CD4-positive, CD25-positive, alpha-beta regulatory T cell (primary cell): ENCODE data around the gene FOXL2. TPM values are rescaled to one million over a fixed set of nuclear protein-coding genes. Genes with fewer than 3 reads are reported as not detected.

Source experiments
- ATAC-seq, 2 donors: fragments of 150-1000 bp; cut with Tn5 transposase; one replicate each; pipeline ENCODE4 v1.10.0; 2021; ENCODE audit warnings: low read depth in 2 of 2, moderate number of reproducible peaks in 2 of 2, moderate library complexity in 1 of 2
- DNase-seq, 3 donors: peaks; one replicate each; pipeline versions ENCODE4 v3.0.0 to v3.0.0-alpha.2; 2012 to 2022; ENCODE audit warnings: mixed read lengths in 1 of 3
- H3K27ac ChIP-seq: one replicate; pipeline ENCODE4 v1.7.0; 2013; ENCODE audit warnings: mild to moderate bottlenecking, low read length; ENCODE audit not compliant: insufficient read depth, poor library complexity, severe bottlenecking
- H3K27me3 ChIP-seq: one replicate; pipeline ENCODE4 v1.7.0; 2013; ENCODE audit warnings: low read length; ENCODE audit not compliant: control insufficient read depth, insufficient read depth
- H3K36me3 ChIP-seq: one replicate; pipeline ENCODE4 v1.7.0; 2013; ENCODE audit warnings: mild to moderate bottlenecking, low read length, moderate library complexity; ENCODE audit not compliant: control insufficient read depth, insufficient read depth
- H3K4me1 ChIP-seq: 2 replicates; pipeline ENCODE4 v1.7.0; 2013; ENCODE audit warnings: mild to moderate bottlenecking, low read length; ENCODE audit not compliant: insufficient read depth, control insufficient read depth, poor library complexity, severe bottlenecking
- H3K4me3 ChIP-seq: one replicate; pipeline ENCODE4 v1.7.0; 2013; ENCODE audit warnings: low read depth, mild to moderate bottlenecking, low read length, moderate library complexity
- H3K9me3 ChIP-seq, 2 experiments: 1 replicate in 1 of 2; 2 replicates in 1 of 2; pipeline ENCODE4 v1.7.0; 2013; ENCODE audit warnings: low read length in 2 of 2, mild to moderate bottlenecking in 1 of 2, moderate library complexity in 1 of 2; ENCODE audit not compliant: control insufficient read depth in 2 of 2
- H3K27ac Mint-ChIP-seq, 3 donors: one replicate each; pipeline ENCODE4 v1.8.0; 2020 to 2022; ENCODE audit warnings: mild to moderate bottlenecking in 3 of 3, mixed read lengths in 3 of 3, moderate library complexity in 2 of 3
- H3K27me3 Mint-ChIP-seq: one replicate; pipeline ENCODE4 v1.8.0; 2022; ENCODE audit warnings: mild to moderate bottlenecking, mixed read lengths
- H3K36me3 Mint-ChIP-seq: one replicate; pipeline ENCODE4 v1.8.0; 2020; ENCODE audit warnings: mixed read lengths
- H3K4me1 Mint-ChIP-seq, 4 donors: one replicate each; pipeline ENCODE4 v1.8.0; 2020 to 2022; ENCODE audit warnings: mixed read lengths in 4 of 4, mild to moderate bottlenecking in 1 of 4
- H3K4me3 Mint-ChIP-seq, 4 donors: one replicate each; pipeline ENCODE4 v1.8.0; 2020 to 2022; ENCODE audit warnings: mild to moderate bottlenecking in 4 of 4, mixed read lengths in 4 of 4, moderate library complexity in 3 of 4
- H3K9me3 Mint-ChIP-seq, 7 donors: one replicate each; pipeline ENCODE4 v1.8.0; 2020 to 2022; ENCODE audit warnings: mixed read lengths in 7 of 7, mild to moderate bottlenecking in 3 of 7, moderate library complexity in 2 of 7
- polyA plus RNA-seq, 4 donors: library from polyadenylated mRNA; unstranded; fragments of 300-500 nt; fragmentation: Illumina TruSeq; gene quantifications; one replicate each; pipeline ENCODE4 v1.2.3, GENCODE V29; 2021
- total RNA-seq: library from RNA; stranded (reverse); gene quantifications from one replicate; pipeline ENCODE4 v1.2.3, GENCODE V29; 2022

FOXL2 gene
- total and polyA plus RNA-seq, 5 donors from 2014 or later, result not detected

GRCh38 chr3:138944929-138945708 lies 1.8 kb downstream of the FOXL2 start:
- no peak overlapping the region for H3K4me3 ChIP-seq
- H3K4me1 ChIP-seq, result peaks cover 43% of the 10 kb centered on the region
- DNase-seq (peak in 1 of 3 donors; percentile 35), ATAC-seq (no peak)
- H3K27ac Mint-ChIP-seq, result peak overlapping the region in 1 of 3 donors; percentile 71
- no peak overlapping the region for H3K27ac ChIP-seq
- H3K27me3 ChIP-seq, result peaks cover 49% of the 10 kb centered on the region
- H3K27me3 Mint-ChIP-seq, result peaks cover 79% of the 10 kb centered on the region
- peaks cover 0 to 5% (median 0%) of the 10 kb centered on the region in 7 donors for H3K9me3 Mint-ChIP-seq
- H3K4me3 Mint-ChIP-seq, result peak overlapping the region; percentile 86 to 93 (median 90)
- no peaks in the 10 kb centered on the region for H3K36me3 ChIP-seq
- peaks cover 10 to 45% (median 15%) of the 10 kb centered on the region in 4 donors for H3K4me1 Mint-ChIP-seq
- H3K9me3 ChIP-seq, result no peaks in the 10 kb centered on the region
- no peaks in the 10 kb centered on the region for H3K36me3 Mint-ChIP-seq

- H3K4me3 ChIP-seq, result peak overlapping the region; percentile 55
- peak overlapping the region; percentile 70 to 93 (median 90) for H3K4me3 Mint-ChIP-seq
- H3K27ac Mint-ChIP-seq, result no peak overlapping the region
- DNase-seq (no peak), ATAC-seq (no peak)
- peaks cover 41% of the 10 kb centered on the region for H3K4me1 ChIP-seq
- H3K36me3 Mint-ChIP-seq, result no peaks in the 10 kb centered on the region
- peaks cover 83% of the 10 kb centered on the region for H3K27me3 Mint-ChIP-seq
- H3K27me3 ChIP-seq, result peaks cover 49% of the 10 kb centered on the region
- peaks cover 10 to 42% (median 15%) of the 10 kb centered on the region in 4 donors for H3K4me1 Mint-ChIP-seq
- H3K36me3 ChIP-seq, result no peaks in the 10 kb centered on the region
- H3K9me3 ChIP-seq, result no peaks in the 10 kb centered on the region
- H3K27ac ChIP-seq, result no peak overlapping the region
- H3K9me3 Mint-ChIP-seq, result peaks cover 0 to 5% (median 0%) of the 10 kb centered on the region in 7 donors
Observed at GRCh38 chr3:138944654-138944928, 2.3 kb downstream of the FOXL2 start.

GRCh38 chr3:138943724-138944653 lies 2.9 kb downstream of the FOXL2 start:
- peaks cover 0 to 5% (median 0%) of the 10 kb centered on the region in 7 donors for H3K9me3 Mint-ChIP-seq
- no peaks in the 10 kb centered on the region for H3K36me3 ChIP-seq
- DNase-seq (no peak), ATAC-seq (no peak)
- H3K4me1 ChIP-seq, result peaks cover 44% of the 10 kb centered on the region
- H3K27ac Mint-ChIP-seq, result no peak overlapping the region
- H3K4me3 ChIP-seq, result peak overlapping the region; percentile 55
- H3K4me3 Mint-ChIP-seq, result peak overlapping the region; percentile 39 to 93 (median 66)
- H3K27ac ChIP-seq, result no peak overlapping the region
- H3K27me3 ChIP-seq, result peaks cover 49% of the 10 kb centered on the region
- H3K9me3 ChIP-seq, result no peaks in the 10 kb centered on the region
- H3K27me3 Mint-ChIP-seq, result peaks cover 84% of the 10 kb centered on the region
- peaks cover 10 to 40% (median 13%) of the 10 kb centered on the region in 4 donors for H3K4me1 Mint-ChIP-seq
- H3K36me3 Mint-ChIP-seq, result no peaks in the 10 kb centered on the region

GRCh38 chr3:138942861-138943623 lies 3.9 kb downstream of the FOXL2 start:
- Histone ChIP-seq H3K27ac (no peak overlapping the region), H3K36me3 (no peaks in the 10 kb centered on the region), H3K4me1 (peaks cover 52% of the 10 kb centered on the region), H3K27me3 (peaks cover 40% of the 10 kb centered on the region), H3K4me3 (no peak overlapping the region), H3K9me3 (no peaks in the 10 kb centered on the region)
- DNase-seq, result no peak
- Mint-ChIP-seq H3K36me3 (no peaks in the 10 kb centered on the region), H3K4me3 (peak overlapping the region in 2 of 4 donors; percentile 21 to 39), H3K27me3 (peaks cover 85% of the 10 kb centered on the region), H3K4me1 (peaks cover 10 to 44% (median 16%) of the 10 kb centered on the region in 4 donors), H3K9me3 (peaks cover 0 to 5% (median 0%) of the 10 kb centered on the region in 7 donors), H3K27ac (peak overlapping the region in 1 of 3 donors; percentile 26)
- no peak for ATAC-seq

GRCh38 chr3:138942271-138942670 lies 4.7 kb downstream of the FOXL2 start:
- Mint-ChIP-seq H3K36me3 (no peaks in the 10 kb centered on the region), H3K27me3 (peaks cover 85% of the 10 kb centered on the region), H3K4me3 (no peak overlapping the region), H3K4me1 (peaks cover 10 to 46% (median 20%) of the 10 kb centered on the region in 4 donors), H3K27ac (no peak overlapping the region), H3K9me3 (peaks cover 0 to 3% (median 0%) of the 10 kb centered on the region in 7 donors)
- Histone ChIP-seq H3K4me3 (no peak overlapping the region), H3K36me3 (no peaks in the 10 kb centered on the region), H3K27me3 (peaks cover 40% of the 10 kb centered on the region), H3K27ac (no peak overlapping the region), H3K9me3 (no peaks in the 10 kb centered on the region), H3K4me1 (peaks cover 56% of the 10 kb centered on the region)
- DNase-seq (no peak), ATAC-seq (no peak)

- H3K36me3 Mint-ChIP-seq, result no peaks in the 10 kb centered on the region
- H3K4me3 Mint-ChIP-seq, result peak overlapping the region in 1 of 4 donors; percentile 77
- DNase-seq, result peak in 1 of 3 donors; percentile 42
- H3K27ac ChIP-seq, result no peak overlapping the region
- peaks cover 46% of the 10 kb centered on the region for H3K27me3 ChIP-seq
- no peak for ATAC-seq
- H3K9me3 Mint-ChIP-seq, result peaks cover 0 to 4% (median 0%) of the 10 kb centered on the region in 7 donors
- H3K4me1 ChIP-seq, result peaks cover 56% of the 10 kb centered on the region
- no peak overlapping the region for H3K4me3 ChIP-seq
- H3K27me3 Mint-ChIP-seq, result peaks cover 91% of the 10 kb centered on the region
- H3K36me3 ChIP-seq, result no peaks in the 10 kb centered on the region
- H3K9me3 ChIP-seq, result no peaks in the 10 kb centered on the region
- peaks cover 10 to 49% (median 23%) of the 10 kb centered on the region in 4 donors for H3K4me1 Mint-ChIP-seq
- H3K27ac Mint-ChIP-seq, result no peak overlapping the region
Observed at GRCh38 chr3:138941259-138941885, 5.6 kb downstream of the FOXL2 start.

- Mint-ChIP-seq H3K36me3 (no peaks in the 10 kb centered on the region), H3K4me3 (no peak overlapping the region), H3K27me3 (peaks cover 100% of the 10 kb centered on the region), H3K4me1 (peaks cover 10 to 56% (median 27%) of the 10 kb centered on the region in 4 donors), H3K27ac (no peak overlapping the region), H3K9me3 (peaks cover 0 to 4% (median 0%) of the 10 kb centered on the region in 7 donors)
- Histone ChIP-seq H3K27me3 (peaks cover 48% of the 10 kb centered on the region), H3K36me3 (no peaks in the 10 kb centered on the region), H3K27ac (no peak overlapping the region), H3K4me3 (no peak overlapping the region), H3K9me3 (no peaks in the 10 kb centered on the region), H3K4me1 (peaks cover 57% of the 10 kb centered on the region)
- ATAC-seq (no peak), DNase-seq (no peak)
Observed at GRCh38 chr3:138940446-138940845, 6.5 kb downstream of the FOXL2 start.
